ENCODE measurements around the gene TCP11L1. TPM values are rescaled to one million over a fixed set of nuclear protein-coding genes. Genes with fewer than 3 reads are reported as not detected.

TCP11L1 gene
- total RNA-seq, 4 donors from 2014 or later: 28.9 to 98.4 (median 78.4) TPM

DNA sequence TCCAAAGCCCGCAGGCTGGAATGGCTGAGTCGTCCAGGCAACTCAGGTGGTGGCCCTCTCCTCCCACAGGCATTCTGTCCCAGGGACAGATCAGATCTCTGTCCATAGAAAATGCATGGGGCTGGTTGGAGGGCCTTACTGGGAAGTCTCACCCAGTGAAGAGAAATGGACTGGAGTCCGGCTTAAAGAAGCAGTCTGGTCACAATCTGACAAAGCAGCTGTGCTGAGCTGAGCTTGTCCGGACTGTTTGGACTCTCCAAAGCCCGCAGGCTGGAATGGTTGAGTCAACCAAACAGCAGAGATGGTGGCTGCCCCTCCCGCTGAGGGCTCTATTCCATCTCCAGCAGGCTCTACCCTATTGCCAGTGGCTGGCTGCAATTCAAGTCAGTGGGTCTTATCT is 38.1 kb upstream of the TCP11L1 start:
- TF ChIP-seq, protein P1, sequence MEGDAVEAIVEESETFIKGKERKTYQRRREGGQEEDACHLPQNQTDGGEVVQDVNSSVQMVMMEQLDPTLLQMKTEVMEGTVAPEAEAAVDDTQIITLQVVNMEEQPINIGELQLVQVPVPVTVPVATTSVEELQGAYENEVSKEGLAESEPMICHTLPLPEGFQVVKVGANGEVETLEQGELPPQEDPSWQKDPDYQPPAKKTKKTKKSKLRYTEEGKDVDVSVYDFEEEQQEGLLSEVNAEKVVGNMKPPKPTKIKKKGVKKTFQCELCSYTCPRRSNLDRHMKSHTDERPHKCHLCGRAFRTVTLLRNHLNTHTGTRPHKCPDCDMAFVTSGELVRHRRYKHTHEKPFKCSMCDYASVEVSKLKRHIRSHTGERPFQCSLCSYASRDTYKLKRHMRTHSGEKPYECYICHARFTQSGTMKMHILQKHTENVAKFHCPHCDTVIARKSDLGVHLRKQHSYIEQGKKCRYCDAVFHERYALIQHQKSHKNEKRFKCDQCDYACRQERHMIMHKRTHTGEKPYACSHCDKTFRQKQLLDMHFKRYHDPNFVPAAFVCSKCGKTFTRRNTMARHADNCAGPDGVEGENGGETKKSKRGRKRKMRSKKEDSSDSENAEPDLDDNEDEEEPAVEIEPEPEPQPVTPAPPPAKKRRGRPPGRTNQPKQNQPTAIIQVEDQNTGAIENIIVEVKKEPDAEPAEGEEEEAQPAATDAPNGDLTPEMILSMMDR (IDR thresholded peaks at IDR 0.05): no peak
- no peak for TF ChIP-seq POLR2A (IDR thresholded peaks at IDR 0.05)
- H3K4me3 ChIP-seq: no peak overlapping the region
- H3K27me3 ChIP-seq: no peaks in the 10 kb centered on the region
- H3K27ac ChIP-seq: no peak overlapping the region
- H3K4me1 ChIP-seq: no peaks in the 10 kb centered on the region
- no peaks in the 10 kb centered on the region for H3K9me3 ChIP-seq
- H3K36me3 ChIP-seq: no peaks in the 10 kb centered on the region
- DNase-seq: no peak

- Histone ChIP-seq H3K4me3 (no peak overlapping the region), H3K4me1 (no peaks in the 10 kb centered on the region), H3K27ac (no peak overlapping the region), H3K9me3 (no peaks in the 10 kb centered on the region), H3K36me3 (no peaks in the 10 kb centered on the region), H3K27me3 (no peaks in the 10 kb centered on the region)
- TF ChIP-seq POLR2A (IDR thresholded peaks at IDR 0.05): no peak
- TF ChIP-seq, protein P1 (IDR thresholded peaks at IDR 0.05): no peak
- DNase-seq: no peak
Observed at GRCh38 chr11:33001751-33002542, 37.4 kb upstream of the TCP11L1 start.

- H3K27me3 ChIP-seq: no peaks in the 10 kb centered on the region
- TF ChIP-seq POLR2A (IDR thresholded peaks at IDR 0.05): no peak
- TF ChIP-seq, protein P1 (IDR thresholded peaks at IDR 0.05): no peak
- H3K36me3 ChIP-seq: no peaks in the 10 kb centered on the region
- H3K27ac ChIP-seq: no peak overlapping the region
- H3K4me1 ChIP-seq: no peaks in the 10 kb centered on the region
- DNase-seq: no peak
- H3K9me3 ChIP-seq: no peaks in the 10 kb centered on the region
- H3K4me3 ChIP-seq: no peak overlapping the region
Observed at GRCh38 chr11:33005175-33005574, 34.2 kb upstream of the TCP11L1 start.

DNA sequence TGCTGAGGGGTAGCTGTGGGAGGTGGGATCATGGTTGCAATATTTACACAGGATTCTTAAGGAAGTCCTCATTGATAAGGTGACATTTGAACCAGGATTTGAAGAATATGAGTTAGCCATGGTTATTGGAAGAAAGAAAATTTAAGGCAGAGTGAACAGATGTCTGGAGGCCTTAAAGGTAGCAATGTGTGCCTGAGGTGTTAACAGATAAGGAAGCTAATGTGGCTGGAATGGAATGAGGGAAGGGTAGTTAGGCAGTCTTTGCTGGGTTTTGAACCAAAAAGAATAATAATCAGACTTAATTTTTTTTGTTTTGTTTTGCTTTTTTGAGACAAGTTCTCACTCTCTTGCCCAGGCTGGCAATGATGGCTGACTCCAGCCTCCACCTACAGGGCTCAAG is 33.4 kb upstream of the TCP11L1 start:
- Histone ChIP-seq H3K36me3 (no peaks in the 10 kb centered on the region), H3K27ac (no peak overlapping the region), H3K9me3 (no peaks in the 10 kb centered on the region), H3K4me1 (peaks cover 0 to under 1% (median 0%) of the 10 kb centered on the region in 4 donors), H3K4me3 (no peak overlapping the region), H3K27me3 (no peaks in the 10 kb centered on the region)
- no peak for DNase-seq
- TF ChIP-seq, protein P1 (IDR thresholded peaks at IDR 0.05): no peak
- TF ChIP-seq POLR2A (IDR thresholded peaks at IDR 0.05): no peak

DNA sequence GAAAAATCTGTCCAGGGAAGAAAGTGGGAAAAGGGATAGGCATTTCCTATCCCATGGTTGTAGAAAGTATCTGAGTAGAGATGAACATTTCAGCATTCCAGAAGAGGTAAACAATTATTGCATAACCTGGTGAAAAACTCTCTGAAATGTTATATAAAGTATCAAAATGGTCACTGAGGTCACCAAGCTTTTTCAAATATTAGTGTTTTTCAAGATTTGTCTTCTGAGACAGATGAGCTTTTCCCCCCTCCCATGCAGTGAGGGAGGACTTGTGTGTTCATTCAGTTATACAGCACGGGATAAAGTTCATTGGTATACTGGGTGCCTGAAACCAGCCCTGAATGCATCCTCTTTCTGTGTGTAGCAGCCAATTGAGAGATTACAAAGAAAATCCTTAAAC is 25.6 kb upstream of the TCP11L1 start:
- H3K4me3 ChIP-seq: no peak overlapping the region
- no peaks in the 10 kb centered on the region for H3K9me3 ChIP-seq

More for the DNA sequence above, 25.6 kb upstream of the TCP11L1 start:
- no peaks in the 10 kb centered on the region for H3K27me3 ChIP-seq
- TF ChIP-seq POLR2A (IDR thresholded peaks at IDR 0.05): no peak
- TF ChIP-seq, protein P1 (IDR thresholded peaks at IDR 0.05): no peak
- peaks cover 0 to 20% (median 8%) of the 10 kb centered on the region in 4 donors for H3K4me1 ChIP-seq
- H3K27ac ChIP-seq: no peak overlapping the region
- no peaks in the 10 kb centered on the region for H3K36me3 ChIP-seq
- no peak for DNase-seq
